ENCODE measurements around the gene PRXL2A.
"Not testable (repeated sequence)": the region's sequence is repeated elsewhere in the genome, so short reads cannot be mapped to it uniquely, and the experiment has no call there.

Gene PRXL2A

DNA sequence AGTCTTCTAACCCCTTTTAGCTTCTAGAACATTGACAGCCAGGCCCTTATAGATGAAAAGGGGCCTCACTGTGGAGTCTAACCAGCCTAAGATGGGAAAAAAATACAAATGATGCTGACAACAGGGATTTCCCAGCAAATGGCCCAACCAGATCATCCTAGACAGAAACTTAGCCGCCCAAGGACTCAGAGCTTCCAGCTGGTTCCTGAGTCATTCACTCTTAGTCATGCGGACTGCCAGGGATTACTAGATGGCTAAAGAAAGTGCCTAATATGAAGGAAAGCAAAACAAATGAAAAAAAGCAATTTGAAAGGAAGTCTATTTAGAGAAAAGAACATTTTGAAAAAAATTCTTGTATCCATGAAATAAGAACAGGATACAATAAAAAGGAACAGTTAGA is 69.5 kb downstream of the PRXL2A start:
- DNase-seq, result no peak

DNA sequence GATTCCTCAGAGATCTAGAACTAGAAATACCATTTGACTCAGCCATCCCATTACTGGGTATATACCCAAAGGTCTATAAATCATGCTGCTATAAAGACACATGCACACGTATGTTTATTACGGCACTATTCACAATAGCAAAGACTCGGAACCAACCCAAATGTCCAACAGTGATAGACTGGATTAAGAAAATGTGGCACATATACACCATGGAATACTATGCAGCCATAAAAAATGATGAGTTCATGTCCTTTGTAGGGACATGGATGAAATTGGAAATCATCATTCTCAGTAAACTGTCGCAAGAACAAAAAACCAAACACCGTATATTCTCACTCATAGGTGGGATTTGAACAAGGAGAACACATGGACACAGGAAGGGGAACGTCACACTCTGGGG is 72.0 kb downstream of the PRXL2A start:
- DNase-seq, result not testable (repeated sequence)

DNA sequence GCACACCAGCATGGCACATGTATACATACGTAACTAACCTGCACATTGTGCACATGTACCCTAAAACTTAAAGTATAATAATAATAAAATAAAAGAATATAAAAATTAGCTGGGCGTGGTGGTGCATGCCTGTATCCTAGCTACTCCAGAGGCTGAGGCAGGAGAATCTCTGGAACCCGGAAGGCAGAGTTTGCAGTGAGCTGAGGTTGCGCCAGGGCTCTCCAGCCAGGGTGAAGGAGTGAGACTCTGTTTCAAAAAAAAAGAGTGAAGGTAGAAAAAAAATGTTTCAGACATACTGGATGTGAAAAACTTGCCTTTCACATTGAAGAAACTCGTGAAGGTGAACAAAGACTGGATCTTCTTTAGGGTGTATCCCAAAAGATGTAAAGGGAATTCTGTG is 72.5 kb downstream of the PRXL2A start:
- DNase-seq, result no peak

DNA sequence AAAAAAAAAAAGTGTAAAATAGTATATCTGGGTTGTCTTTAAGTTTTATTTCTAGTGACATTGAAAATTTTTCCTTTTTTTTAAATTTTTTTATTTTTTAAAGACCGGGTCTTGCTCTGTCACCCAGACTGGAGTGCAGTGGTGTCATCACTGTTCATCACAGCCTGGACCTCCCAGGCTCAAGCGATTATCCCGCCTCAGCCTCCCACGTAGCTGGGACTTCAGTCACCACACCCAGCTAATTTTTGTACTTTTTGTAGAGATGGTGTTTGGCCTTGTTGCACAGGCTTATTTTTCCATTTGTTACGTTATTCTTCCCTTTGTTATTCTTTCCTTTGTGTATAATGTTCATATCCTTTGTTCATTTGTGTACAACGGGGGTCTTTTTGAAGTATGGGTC is 75.9 kb downstream of the PRXL2A start:
- DNase-seq, result no peak

DNA sequence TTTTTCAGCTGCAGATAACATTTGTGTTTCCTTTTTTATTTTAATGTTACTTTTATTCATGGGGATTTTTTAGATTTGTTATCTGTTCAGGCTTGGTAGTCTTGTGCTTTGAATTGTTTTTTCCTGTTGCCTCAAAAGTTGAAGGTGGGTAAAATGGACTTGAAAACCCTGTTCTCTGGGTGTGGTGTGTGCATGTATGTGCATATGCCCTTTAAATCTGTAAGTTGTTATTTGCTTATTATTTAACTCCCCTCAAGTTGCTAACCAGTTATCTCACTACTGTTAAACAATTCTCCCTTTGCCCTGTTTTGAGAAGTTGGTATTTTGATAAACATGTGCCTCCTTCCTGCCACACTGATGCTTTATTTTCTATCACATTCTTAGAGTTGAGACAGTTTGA is 76.3 kb downstream of the PRXL2A start:
- DNase-seq, result no peak

DNA sequence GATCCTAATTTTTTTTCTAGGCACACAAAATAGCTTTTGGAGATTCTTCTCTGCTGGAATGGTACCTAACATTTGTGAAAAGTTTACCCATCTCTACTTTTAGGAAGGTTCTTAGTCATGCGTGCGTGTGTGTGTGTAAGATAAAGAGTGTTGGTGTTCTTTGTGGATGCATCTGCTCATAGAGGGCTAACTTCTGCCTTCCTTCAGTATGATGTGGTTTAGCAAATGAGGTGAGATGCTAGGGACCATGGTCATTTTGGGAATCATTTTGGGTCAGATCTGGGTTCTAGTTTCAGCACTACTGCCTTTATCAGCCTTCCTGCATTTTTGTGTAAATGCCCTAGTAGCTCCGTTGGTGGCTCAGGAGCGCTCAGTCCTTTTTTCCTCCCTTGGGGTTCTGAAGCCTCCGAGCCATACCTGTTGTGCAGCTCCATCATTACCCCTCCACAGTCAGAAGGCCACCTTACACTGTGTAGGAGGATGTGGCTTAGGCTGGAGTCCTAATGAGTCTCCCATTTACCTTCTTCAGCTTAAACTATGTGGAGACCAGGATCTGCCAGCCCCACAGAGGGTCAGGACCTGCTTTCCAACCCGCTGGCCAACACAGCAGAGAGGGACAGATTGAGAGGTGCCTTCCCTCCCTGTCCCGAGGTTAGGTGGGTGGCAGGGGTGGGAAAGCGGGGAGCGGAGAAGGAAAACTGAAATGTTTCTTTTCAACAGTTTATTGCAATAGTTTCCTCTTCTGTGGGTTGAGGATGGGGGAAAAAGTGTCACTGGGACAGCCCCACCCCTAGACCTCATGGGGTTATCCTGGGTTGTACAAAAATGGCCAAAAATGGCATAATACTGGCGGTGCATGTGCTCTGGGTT is 77.0 kb downstream of the PRXL2A start:
- no peak for DNase-seq

DNA sequence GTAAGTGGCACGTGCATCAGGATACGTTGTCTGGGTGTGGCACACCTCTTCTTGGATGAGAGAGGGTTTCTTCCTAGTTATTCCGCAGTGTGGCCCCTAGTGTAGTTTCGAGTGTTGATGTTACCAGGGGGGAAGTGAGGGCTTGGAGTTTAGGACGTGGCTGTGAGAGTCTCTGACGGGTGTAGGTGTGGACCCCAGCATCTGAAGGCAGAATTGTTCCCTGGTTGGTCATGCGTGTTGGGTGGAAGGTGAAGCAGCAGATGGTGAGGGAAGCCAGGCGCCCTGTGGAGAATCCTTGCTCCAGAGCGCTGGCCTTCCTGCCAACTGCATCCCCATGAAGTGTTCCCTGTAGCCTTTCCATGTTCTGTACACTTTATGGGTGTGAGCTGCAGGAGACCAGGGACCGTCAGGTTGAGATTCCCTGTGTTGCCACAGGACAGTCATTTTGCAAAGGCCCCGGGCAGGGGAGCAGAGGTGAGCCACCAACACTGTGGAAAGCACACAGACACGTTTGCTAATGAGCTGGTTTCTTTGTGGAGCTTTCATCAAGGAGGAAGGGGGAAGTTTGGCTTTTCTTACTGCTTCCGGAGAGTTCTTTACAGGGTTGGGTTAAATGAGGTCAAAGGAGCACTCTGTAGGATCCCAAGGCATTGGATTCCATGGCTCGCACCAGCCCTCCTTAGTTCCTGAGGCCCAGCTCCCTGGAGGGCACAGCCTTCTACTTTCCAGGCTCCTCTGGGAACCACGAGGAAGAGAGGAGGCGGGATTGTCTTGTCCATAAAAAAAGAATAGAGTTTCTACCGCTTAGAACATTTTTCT is 77.8 kb downstream of the PRXL2A start:
- DNase-seq, result no peak
